Spinal cord (tissue), 10 donors: Measurements from ENCODE around the gene PCTP. TPM values are rescaled to one million over a fixed set of nuclear protein-coding genes. Genes with fewer than 3 reads are reported as not detected.

Experiments used
- DNase-seq, 6 donors: peaks; one replicate each; pipeline versions ENCODE4 v3.0.0 to v3.0.0-alpha.2; 2013 to 2015; ENCODE audit warnings: low spot score in 6 of 6, low read depth in 4 of 6
- H3K27ac ChIP-seq: one replicate; pipeline ENCODE4 v1.5.1; 2013; ENCODE audit warnings: low read depth, low read length, control low read depth
- H3K27me3 ChIP-seq: one replicate; pipeline ENCODE4 v1.6.1; 2013; ENCODE audit warnings: low read length; ENCODE audit not compliant: control insufficient read depth, insufficient read depth
- H3K36me3 ChIP-seq: one replicate; pipeline ENCODE4 v1.6.1; 2013; ENCODE audit warnings: low read length; ENCODE audit not compliant: control insufficient read depth, insufficient read depth
- H3K4me1 ChIP-seq: one replicate; pipeline ENCODE4 v1.6.1; 2013; ENCODE audit warnings: low read length; ENCODE audit not compliant: control insufficient read depth, insufficient read depth
- H3K4me3 ChIP-seq: one replicate; pipeline ENCODE4 v1.5.1; 2013; ENCODE audit warnings: low read depth, low read length, control low read depth
- H3K9me3 ChIP-seq: one replicate; pipeline ENCODE4 v1.6.1; 2013; ENCODE audit warnings: low read length; ENCODE audit not compliant: control insufficient read depth, insufficient read depth
- WGBS: methylation state at CpG from one replicate; pipeline ENCODE4 v1.1.5; 2013; ENCODE audit warnings: missing lambda C conversion rate; ENCODE audit not compliant: insufficient coverage; 5-methylcytosine and 5-hydroxymethylcytosine counted together
- polyA plus RNA-seq, 2 donors: library from polyadenylated mRNA; unstranded; fragments of 120-200 nt; gene quantifications; one replicate each; pipeline ENCODE4 v1.2.1, GENCODE V29; 2013; ENCODE audit not compliant: insufficient read length in 2 of 2
- total RNA-seq, 2 donors: library from RNA; depleted of rRNA in 1 of 2; stranded (reverse); fragments of 120-200 nt in 1 of 2; fragments of >200 nt in 1 of 2; gene quantifications; one replicate each; pipeline versions ENCODE4 v1.2.3 to v1.2.4, GENCODE V29; 2013 to 2014
- donor health status: healthy.

Gene PCTP
- total and polyA plus RNA-seq, 4 donors = 11.0 to 20.3 (median 12.2) TPM

- Histone ChIP-seq H3K9me3 (no peaks in the 10 kb centered on the region), H3K36me3 (no peaks in the 10 kb centered on the region), H3K27me3 (no peaks in the 10 kb centered on the region), H3K4me1 (peaks cover 11% of the 10 kb centered on the region), H3K4me3 (no peak overlapping the region), H3K27ac (no peak overlapping the region)
- peak in 2 of 6 donors; percentile 79 to 81 for DNase-seq
- 0% methylated on average over 2 of the region's 5 CpGs for whole genome bisulfite sequencing
Measured at GRCh38 chr17:55735731-55736405, 15.0 kb upstream of the PCTP start.

- no peaks in the 10 kb centered on the region for H3K36me3 ChIP-seq
- no peak overlapping the region for H3K4me3 ChIP-seq
- no peak for DNase-seq
- H3K27me3 ChIP-seq = no peaks in the 10 kb centered on the region
- H3K9me3 ChIP-seq = no peaks in the 10 kb centered on the region
- H3K4me1 ChIP-seq = peaks cover 5% of the 10 kb centered on the region
- 82% methylated on average over 4 of the region's 4 CpGs for WGBS
- no peak overlapping the region for H3K27ac ChIP-seq
Measured at GRCh38 chr17:55737976-55738501, 12.8 kb upstream of the PCTP start.

GRCh38 chr17:55740511-55741355 lies 10.1 kb upstream of the PCTP start:
- Histone ChIP-seq H3K27ac (no peak overlapping the region), H3K27me3 (no peaks in the 10 kb centered on the region), H3K9me3 (no peaks in the 10 kb centered on the region), H3K4me1 (no peaks in the 10 kb centered on the region), H3K36me3 (no peaks in the 10 kb centered on the region), H3K4me3 (no peak overlapping the region)
- 86% methylated on average over 5 of the region's 10 CpGs for WGBS
- no peak for DNase-seq

- no peaks in the 10 kb centered on the region for H3K9me3 ChIP-seq
- H3K4me3 ChIP-seq = no peak overlapping the region
- no CpG with 5 or more reads among the region's 3 CpGs for WGBS
- no peaks in the 10 kb centered on the region for H3K36me3 ChIP-seq
- H3K27me3 ChIP-seq = no peaks in the 10 kb centered on the region
- no peak for DNase-seq
- H3K27ac ChIP-seq = no peak overlapping the region
- no peaks in the 10 kb centered on the region for H3K4me1 ChIP-seq
Measured at GRCh38 chr17:55741356-55741700, 9.5 kb upstream of the PCTP start.

- no CpG with 5 or more reads among the region's 12 CpGs for WGBS
- no peak for DNase-seq
- H3K4me3 ChIP-seq = no peak overlapping the region
- no peak overlapping the region for H3K27ac ChIP-seq
- no peaks in the 10 kb centered on the region for H3K4me1 ChIP-seq
- no peaks in the 10 kb centered on the region for H3K27me3 ChIP-seq
- no peaks in the 10 kb centered on the region for H3K9me3 ChIP-seq
- no peaks in the 10 kb centered on the region for H3K36me3 ChIP-seq
Measured at GRCh38 chr17:55742272-55743102, 8.4 kb upstream of the PCTP start.

GRCh38 chr17:55743103-55743679 lies 7.7 kb upstream of the PCTP start:
- no peak overlapping the region for H3K4me3 ChIP-seq
- H3K4me1 ChIP-seq = no peaks in the 10 kb centered on the region
- no peaks in the 10 kb centered on the region for H3K9me3 ChIP-seq
- DNase-seq = no peak
- no peaks in the 10 kb centered on the region for H3K27me3 ChIP-seq
- no peak overlapping the region for H3K27ac ChIP-seq
- no CpG with 5 or more reads among the region's 3 CpGs for WGBS
- no peaks in the 10 kb centered on the region for H3K36me3 ChIP-seq

GRCh38 chr17:55745258-55745657 lies 5.6 kb upstream of the PCTP start:
- DNase-seq = no peak
- H3K27ac ChIP-seq = no peak overlapping the region
- H3K4me3 ChIP-seq = no peak overlapping the region
- H3K9me3 ChIP-seq = no peaks in the 10 kb centered on the region
- WGBS = no CpG with 5 or more reads among the region's 1 CpG
- no peaks in the 10 kb centered on the region for H3K36me3 ChIP-seq
- no peaks in the 10 kb centered on the region for H3K27me3 ChIP-seq
- no peaks in the 10 kb centered on the region for H3K4me1 ChIP-seq

- no peak overlapping the region for H3K27ac ChIP-seq
- no peaks in the 10 kb centered on the region for H3K27me3 ChIP-seq
Measured at GRCh38 chr17:55746466-55746865, 4.4 kb upstream of the PCTP start.

GRCh38 chr17:55747209-55747608 lies 3.6 kb upstream of the PCTP start:
- no CpG with 5 or more reads among the region's 3 CpGs for WGBS
- H3K4me1 ChIP-seq = peaks cover 7% of the 10 kb centered on the region
- no peak for DNase-seq
- no peak overlapping the region for H3K4me3 ChIP-seq
- H3K9me3 ChIP-seq = no peaks in the 10 kb centered on the region
- no peaks in the 10 kb centered on the region for H3K36me3 ChIP-seq
- no peak overlapping the region for H3K27ac ChIP-seq
- H3K27me3 ChIP-seq = no peaks in the 10 kb centered on the region

More at GRCh38 chr17:55746466-55746865, 4.4 kb upstream of the PCTP start:
- WGBS = no CpG with 5 or more reads among the region's 1 CpG
- H3K36me3 ChIP-seq = no peaks in the 10 kb centered on the region
- no peaks in the 10 kb centered on the region for H3K9me3 ChIP-seq
- H3K4me3 ChIP-seq = no peak overlapping the region
- DNase-seq = no peak
- H3K4me1 ChIP-seq = peaks cover 4% of the 10 kb centered on the region
